ENCODE measurements around the gene EPHA3.

EPHA3 gene

GRCh38 chr3:89250742-89251141, 143.3 kb downstream of the EPHA3 start:
- TF ChIP-seq, protein P1, sequence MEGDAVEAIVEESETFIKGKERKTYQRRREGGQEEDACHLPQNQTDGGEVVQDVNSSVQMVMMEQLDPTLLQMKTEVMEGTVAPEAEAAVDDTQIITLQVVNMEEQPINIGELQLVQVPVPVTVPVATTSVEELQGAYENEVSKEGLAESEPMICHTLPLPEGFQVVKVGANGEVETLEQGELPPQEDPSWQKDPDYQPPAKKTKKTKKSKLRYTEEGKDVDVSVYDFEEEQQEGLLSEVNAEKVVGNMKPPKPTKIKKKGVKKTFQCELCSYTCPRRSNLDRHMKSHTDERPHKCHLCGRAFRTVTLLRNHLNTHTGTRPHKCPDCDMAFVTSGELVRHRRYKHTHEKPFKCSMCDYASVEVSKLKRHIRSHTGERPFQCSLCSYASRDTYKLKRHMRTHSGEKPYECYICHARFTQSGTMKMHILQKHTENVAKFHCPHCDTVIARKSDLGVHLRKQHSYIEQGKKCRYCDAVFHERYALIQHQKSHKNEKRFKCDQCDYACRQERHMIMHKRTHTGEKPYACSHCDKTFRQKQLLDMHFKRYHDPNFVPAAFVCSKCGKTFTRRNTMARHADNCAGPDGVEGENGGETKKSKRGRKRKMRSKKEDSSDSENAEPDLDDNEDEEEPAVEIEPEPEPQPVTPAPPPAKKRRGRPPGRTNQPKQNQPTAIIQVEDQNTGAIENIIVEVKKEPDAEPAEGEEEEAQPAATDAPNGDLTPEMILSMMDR (IDR thresholded peaks at IDR 0.05; ENCODE audit: extremely low read depth, insufficient read depth, missing control alignments) = no peak
- in situ Hi-C loops (cut with MboI; ENCODE audit: low pct_unique_long_range_greater_than_20kb, low sequenced_read_pairs, unreplicated experiment) = no loop called here
- DNase-seq (ENCODE audit: low spot score) = no peak

DNA sequence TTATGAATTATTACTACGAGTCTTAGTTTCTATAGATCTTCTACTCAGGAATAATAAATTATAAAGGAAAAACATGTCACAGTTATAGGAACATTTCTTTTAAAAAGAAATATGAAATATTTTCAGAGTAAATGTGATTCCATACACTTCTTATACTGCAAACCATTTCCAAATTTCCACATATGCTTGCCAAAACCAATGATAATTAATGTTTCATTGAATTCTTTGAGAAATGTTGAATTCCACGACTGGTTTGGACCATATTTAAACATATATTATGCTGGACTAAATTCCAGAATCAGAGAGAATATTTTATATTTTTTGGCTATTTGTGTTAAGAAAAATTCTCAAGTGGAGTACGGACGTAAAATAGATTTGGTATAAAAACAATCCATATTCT, 144.6 kb downstream of the EPHA3 start:
- TF ChIP-seq, protein P1 (IDR thresholded peaks at IDR 0.05; ENCODE audit: extremely low read depth, insufficient read depth, missing control alignments) = no peak
- no peak for DNase-seq (ENCODE audit: low spot score)
- in situ Hi-C loops (cut with MboI; ENCODE audit: low pct_unique_long_range_greater_than_20kb, low sequenced_read_pairs, unreplicated experiment) = no loop called here

GRCh38 chr3:89252860-89253259, 145.4 kb downstream of the EPHA3 start:
- in situ Hi-C loops (cut with MboI; ENCODE audit: low pct_unique_long_range_greater_than_20kb, low sequenced_read_pairs, unreplicated experiment) = no loop called here
- TF ChIP-seq, protein P1 (IDR thresholded peaks at IDR 0.05; ENCODE audit: extremely low read depth, insufficient read depth, missing control alignments) = no peak
- no peak for DNase-seq (ENCODE audit: low spot score)

DNA sequence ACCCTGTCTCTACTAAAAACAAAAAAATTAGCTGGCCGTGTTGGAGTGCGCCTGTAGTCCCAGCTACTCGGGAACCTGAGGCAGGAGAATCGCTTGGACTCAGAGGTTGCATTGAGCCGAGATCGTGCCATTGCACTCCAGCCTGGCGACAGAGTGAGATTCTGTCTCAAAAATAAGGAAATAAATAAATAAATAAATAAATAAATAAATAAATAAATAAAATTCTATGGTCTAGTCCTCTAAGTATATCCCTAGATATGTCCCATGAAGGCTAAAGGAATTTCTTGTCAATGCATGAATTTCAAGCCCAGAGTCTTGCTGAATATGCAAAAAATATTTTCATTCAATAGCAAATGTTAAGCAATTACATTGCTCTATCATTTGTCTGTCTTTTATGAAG, 149.0 kb downstream of the EPHA3 start:
- TF ChIP-seq, protein P1 (IDR thresholded peaks at IDR 0.05; ENCODE audit: extremely low read depth, insufficient read depth, missing control alignments) = no peak
- no peak for DNase-seq (ENCODE audit: low spot score)
- in situ Hi-C loops (cut with MboI; ENCODE audit: low pct_unique_long_range_greater_than_20kb, low sequenced_read_pairs, unreplicated experiment) = no loop called here

- no peak for DNase-seq (ENCODE audit: low spot score)
- in situ Hi-C loops (cut with MboI; ENCODE audit: low pct_unique_long_range_greater_than_20kb, low sequenced_read_pairs, unreplicated experiment) = no loop called here
- TF ChIP-seq, protein P1 (IDR thresholded peaks at IDR 0.05; ENCODE audit: extremely low read depth, insufficient read depth, missing control alignments) = no peak
Measured at GRCh38 chr3:89256882-89257281, 149.5 kb downstream of the EPHA3 start.

DNA sequence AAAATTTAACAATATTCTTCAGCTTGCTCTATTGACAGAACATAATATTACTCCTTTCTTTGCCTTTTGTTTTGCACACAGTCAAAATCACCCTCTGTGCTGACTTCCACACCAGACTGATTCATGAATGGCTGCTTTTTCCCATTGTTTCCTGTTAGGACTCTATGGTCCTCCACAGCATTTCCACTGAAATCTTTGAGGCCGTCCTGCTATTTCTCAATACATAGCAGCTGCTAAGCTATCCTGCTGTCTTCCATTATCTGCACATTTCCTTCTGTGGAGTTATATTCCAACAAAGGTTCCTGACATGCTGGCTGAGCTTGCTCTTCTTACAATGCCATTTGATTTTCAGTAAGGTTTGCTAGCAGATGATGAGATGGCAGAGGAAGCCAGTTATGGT, 153.3 kb downstream of the EPHA3 start:
- TF ChIP-seq, protein P1 (IDR thresholded peaks at IDR 0.05; ENCODE audit: extremely low read depth, insufficient read depth, missing control alignments) = no peak
- in situ Hi-C loops (cut with MboI; ENCODE audit: low pct_unique_long_range_greater_than_20kb, low sequenced_read_pairs, unreplicated experiment) = no loop called here
- DNase-seq (ENCODE audit: low spot score) = no peak

DNA sequence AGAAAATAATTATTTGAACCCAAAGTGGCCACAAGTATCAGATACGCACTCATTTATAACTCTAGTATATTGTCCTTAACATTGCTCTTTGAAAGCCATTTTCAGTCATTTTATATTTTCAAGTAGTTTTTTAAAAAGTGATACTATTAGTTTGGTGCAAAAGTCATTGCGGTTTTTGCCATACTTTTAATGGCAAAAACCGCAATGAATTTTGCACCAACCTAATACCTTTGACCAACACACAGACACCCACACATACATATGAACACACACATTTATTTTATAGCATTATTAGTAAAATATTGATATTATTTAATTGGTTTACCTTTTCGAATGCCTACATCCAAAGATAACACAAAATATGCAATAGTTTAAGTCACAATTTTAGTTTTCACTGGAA, 154.3 kb downstream of the EPHA3 start:
- no peak for DNase-seq (ENCODE audit: low spot score)
- TF ChIP-seq, protein P1 (IDR thresholded peaks at IDR 0.05; ENCODE audit: extremely low read depth, insufficient read depth, missing control alignments) = no peak
- in situ Hi-C loops (cut with MboI; ENCODE audit: low pct_unique_long_range_greater_than_20kb, low sequenced_read_pairs, unreplicated experiment) = no loop called here

Measured in GM13977 (cell line).